Right renal pelvis (tissue), 4 donors: ENCODE data around the gene IGDCC3. TPM values are rescaled to one million over a fixed set of nuclear protein-coding genes. Genes with fewer than 3 reads are reported as not detected.

Experiments used
- DNase-seq, 4 donors: peaks; one replicate each; pipeline ENCODE4 v3.0.0-alpha.2; 2013; ENCODE audit warnings: low read depth in 4 of 4, low spot score in 3 of 4, missing footprints in 1 of 4
- polyA plus RNA-seq, 4 donors: library from polyadenylated mRNA; unstranded; fragments of 120-200 nt; gene quantifications; one replicate each; pipeline ENCODE4 v1.2.1, GENCODE V29; 2013; ENCODE audit not compliant: insufficient read length in 4 of 4

Gene IGDCC3
- polyA plus RNA-seq, 4 donors = 8.0 to 8.6 (median 8.4) TPM

- DNase-seq = no peak
Measured at GRCh38 chr15:65330934-65331645, 46.7 kb downstream of the IGDCC3 start.

- no peak for DNase-seq
Measured at GRCh38 chr15:65329984-65330735, 47.6 kb downstream of the IGDCC3 start.

- no peak for DNase-seq
Measured at GRCh38 chr15:65329288-65329983, 48.4 kb downstream of the IGDCC3 start.

GRCh38 chr15:65328506-65329287 lies 49.1 kb downstream of the IGDCC3 start:
- no peak for DNase-seq

DNA sequence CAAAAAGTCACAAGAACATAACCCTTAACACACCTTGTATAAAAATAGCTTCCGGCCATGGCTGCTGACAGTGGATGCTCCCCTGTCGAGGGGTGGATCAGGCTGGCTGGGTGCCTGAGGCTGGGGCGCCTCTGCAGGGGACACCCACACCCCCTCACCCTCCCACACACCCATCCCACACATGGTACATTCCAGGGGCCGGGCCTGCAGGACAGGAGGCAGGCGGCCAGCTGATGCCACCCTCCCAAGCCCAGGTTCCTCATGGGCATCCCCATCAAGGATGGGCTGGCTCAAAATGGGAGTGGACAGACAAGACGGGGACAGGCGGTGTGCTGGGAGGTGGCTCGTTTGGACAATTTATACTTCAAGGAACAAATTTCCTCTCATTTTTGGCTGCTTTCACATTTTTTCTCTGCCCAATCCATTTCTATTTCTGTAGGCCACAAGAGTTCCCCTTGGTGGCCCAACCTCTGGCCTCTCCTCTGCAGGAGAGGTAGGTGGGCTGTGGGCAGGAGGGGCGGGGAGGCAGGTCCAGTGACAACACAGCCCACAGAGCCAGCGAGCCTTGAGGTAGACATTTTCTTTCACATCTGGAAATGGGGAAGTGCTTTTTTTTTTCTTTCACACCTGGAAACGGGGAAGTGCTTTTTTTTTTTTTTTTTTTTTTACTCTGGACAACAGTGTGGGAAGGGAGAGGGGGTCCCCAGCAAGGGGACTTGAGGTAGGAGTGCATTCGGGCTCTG lies 50.0 kb downstream of the IGDCC3 start:
- DNase-seq = no peak

DNA sequence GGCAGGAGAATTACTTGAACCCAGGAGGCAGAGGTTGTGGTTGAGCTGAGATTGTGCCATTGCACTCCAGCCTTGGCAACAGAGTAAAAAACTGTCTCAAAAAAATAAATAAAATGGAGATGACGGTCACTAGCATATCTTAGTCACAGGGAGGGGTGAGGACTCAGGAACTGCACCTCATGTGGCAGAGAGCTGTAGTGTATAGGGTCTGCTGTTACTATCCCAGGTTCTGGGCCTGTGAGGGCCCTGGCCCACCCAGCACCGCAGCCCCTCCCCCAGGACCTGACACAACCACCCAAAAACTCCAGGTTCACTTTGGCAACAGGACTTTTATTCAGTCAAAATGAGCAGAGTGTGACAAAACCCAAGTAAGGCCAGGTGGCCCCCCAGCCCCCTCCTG lies 51.0 kb downstream of the IGDCC3 start:
- no peak for DNase-seq

DNA sequence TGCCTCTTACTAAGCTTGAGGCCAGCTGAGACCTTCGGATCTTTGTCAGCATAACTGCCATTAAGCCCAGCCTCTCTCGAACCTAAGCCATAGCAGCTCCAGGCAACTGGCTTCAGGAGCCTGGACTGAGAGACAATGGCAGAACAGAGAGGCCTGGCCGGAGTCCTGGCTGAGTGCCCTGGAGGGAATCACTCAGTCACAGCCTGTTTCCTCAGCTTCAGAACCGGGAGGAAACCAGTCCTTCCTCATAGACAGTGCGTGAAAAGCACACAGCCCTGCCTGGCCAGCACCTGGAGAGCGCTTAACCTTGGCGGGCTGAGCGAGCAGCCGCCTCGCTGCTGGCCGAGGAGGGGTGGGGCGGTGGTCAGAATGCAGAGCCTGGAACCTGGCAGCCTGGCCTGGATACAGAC lies 51.7 kb downstream of the IGDCC3 start:
- DNase-seq = no peak

- no peak for DNase-seq
Measured at GRCh38 chr15:65323071-65323511, 54.7 kb downstream of the IGDCC3 start.

GRCh38 chr15:65318870-65319356 lies 58.9 kb downstream of the IGDCC3 start:
- peak in 2 of 4 donors; percentile 68 to 78 for DNase-seq

GRCh38 chr15:65312400-65312916 lies 65.3 kb downstream of the IGDCC3 start:
- no peak for DNase-seq

DNA sequence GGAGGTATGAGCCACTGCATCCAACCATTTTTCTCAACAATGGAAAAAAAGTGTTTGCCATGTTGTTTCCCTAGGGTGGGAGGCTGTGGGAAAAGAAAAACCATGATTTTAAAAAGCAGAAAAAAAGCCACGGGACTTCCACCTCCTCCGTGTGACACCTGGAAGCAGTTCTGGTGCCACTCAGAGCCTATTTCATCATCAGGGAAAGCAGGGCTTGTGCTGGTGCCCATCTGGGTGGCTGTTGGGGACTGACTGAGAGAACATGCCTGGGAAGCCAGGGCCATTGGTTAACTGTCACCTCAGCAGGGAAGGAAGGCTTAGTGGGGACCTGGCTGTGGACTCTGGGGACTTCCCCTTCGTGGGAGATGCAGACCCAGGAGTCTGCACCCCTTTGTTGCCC lies 66.0 kb downstream of the IGDCC3 start:
- no peak for DNase-seq

DNA sequence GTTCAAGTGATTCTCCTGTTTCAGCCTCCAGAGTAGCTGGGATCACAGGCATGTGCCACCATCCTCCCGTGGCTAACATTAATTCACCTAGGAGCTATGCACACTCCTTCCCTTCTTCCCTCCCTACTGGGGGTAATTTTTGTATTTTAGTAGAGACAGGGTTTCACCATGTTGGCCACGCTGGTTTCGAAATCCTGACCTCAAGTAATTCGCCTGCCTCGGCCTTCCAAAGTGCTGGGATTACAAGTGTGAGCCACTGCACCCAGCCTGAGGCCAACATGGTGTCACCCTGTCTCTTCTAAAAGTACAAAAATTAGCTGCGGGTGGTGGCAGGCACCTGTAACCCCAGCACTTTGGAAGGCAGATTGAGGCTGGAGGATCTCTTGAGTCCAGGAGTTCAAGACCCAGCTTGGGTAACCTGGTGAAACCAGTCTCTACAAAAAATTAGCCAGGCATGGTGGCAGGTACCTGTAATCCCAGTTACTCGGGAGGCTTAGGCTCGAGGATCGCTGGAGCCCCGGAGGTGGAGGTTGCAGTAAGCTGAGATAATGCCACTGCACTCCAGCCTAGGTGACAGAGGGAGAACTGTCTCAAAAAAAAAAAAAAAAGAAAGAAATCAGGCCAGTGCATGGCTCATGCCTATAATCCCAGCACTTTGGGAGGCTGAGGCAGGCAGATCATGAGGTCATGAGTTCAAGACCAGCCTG lies 67.2 kb downstream of the IGDCC3 start:
- DNase-seq = no peak

- DNase-seq = no peak
Measured at GRCh38 chr15:65309882-65310418, 67.9 kb downstream of the IGDCC3 start.

GRCh38 chr15:65307978-65308377 lies 69.8 kb downstream of the IGDCC3 start:
- no peak for DNase-seq

DNA sequence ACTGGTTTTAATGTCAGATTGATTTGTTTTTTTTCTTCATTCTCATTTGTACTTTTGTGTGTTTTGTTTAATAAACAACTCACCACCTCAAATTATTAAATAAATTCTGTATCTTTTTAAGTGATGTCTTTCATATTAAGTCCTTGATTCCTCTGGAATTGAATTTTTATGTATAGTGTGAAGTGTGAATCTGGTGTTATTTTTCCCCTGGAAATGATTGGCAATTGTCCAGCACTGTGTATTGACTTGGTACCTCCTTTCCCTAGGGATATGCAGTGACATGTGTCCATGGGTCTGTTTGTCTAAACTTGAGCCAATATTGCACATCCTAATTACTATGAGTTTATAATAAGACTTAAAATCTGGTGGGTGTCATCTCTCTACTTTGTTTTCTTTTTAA lies 71.3 kb downstream of the IGDCC3 start:
- no peak for DNase-seq

GRCh38 chr15:65305776-65306175 lies 72.0 kb downstream of the IGDCC3 start:
- no peak for DNase-seq

GRCh38 chr15:65305150-65305758 lies 72.5 kb downstream of the IGDCC3 start:
- DNase-seq = no peak
